ENCODE results near the gene AZU1.
"Not testable (repeated sequence)": the region's sequence is repeated elsewhere in the genome, so short reads cannot be mapped to it uniquely, and the experiment has no call there.

Gene AZU1

GRCh38 chr19:834216-834615 lies 6.6 kb downstream of the AZU1 start:
- Histone ChIP-seq H4K20me1 (ENCODE audit: insufficient read depth, low read length, poor library complexity, severe bottlenecking) (no peaks in the 10 kb centered on the region), H3K4me2 (ENCODE audit: low read depth, low read length, poor library complexity, severe bottlenecking) (no peak overlapping the region), H3K4me3 (ENCODE audit: low read length, poor library complexity, severe bottlenecking) (no peak overlapping the region), H3K9me3 (ENCODE audit: insufficient read depth, low read depth, low read length) (no peaks in the 10 kb centered on the region), H3K4me1 (ENCODE audit: insufficient read depth, low read length, poor library complexity, severe bottlenecking) (no peaks in the 10 kb centered on the region), H3K79me2 (ENCODE audit: insufficient read depth, low read length) (no peaks in the 10 kb centered on the region), H2AFZ (ENCODE audit: low read length) (no peak overlapping the region), H3K9me2 (replicated peaks; ENCODE audit: low read depth, low read length) (no peaks in the 10 kb centered on the region), H3K27me3 (ENCODE audit: insufficient read depth, low read length, poor library complexity, severe bottlenecking) (no peaks in the 10 kb centered on the region), H3K36me3 (ENCODE audit: insufficient read depth, low read length) (no peaks in the 10 kb centered on the region), H3F3A (ENCODE audit: low read depth) (no peaks in the 10 kb centered on the region), H3K9ac (ENCODE audit: low read depth, low read length, poor library complexity, severe bottlenecking) (no peak overlapping the region)
- TF ChIP-seq CTCF (conservative IDR thresholded peaks at IDR 0.05; ENCODE audit: low read length) (no peak), EZH2phosphoT487 (IDR thresholded peaks at IDR 0.05; ENCODE audit: borderline replicate concordance) (no peak)

- Histone ChIP-seq H3F3A (ENCODE audit: low read depth) (no peaks in the 10 kb centered on the region), H2AFZ (ENCODE audit: low read length) (no peak overlapping the region), H3K27me3 (ENCODE audit: insufficient read depth, low read length, poor library complexity, severe bottlenecking) (no peaks in the 10 kb centered on the region), H4K20me1 (ENCODE audit: insufficient read depth, low read length, poor library complexity, severe bottlenecking) (no peaks in the 10 kb centered on the region), H3K9ac (ENCODE audit: low read depth, low read length, poor library complexity, severe bottlenecking) (no peak overlapping the region), H3K9me2 (replicated peaks; ENCODE audit: low read depth, low read length) (no peaks in the 10 kb centered on the region), H3K9me3 (ENCODE audit: insufficient read depth, low read depth, low read length) (no peaks in the 10 kb centered on the region), H3K4me3 (ENCODE audit: low read length, poor library complexity, severe bottlenecking) (no peak overlapping the region), H3K4me2 (ENCODE audit: low read depth, low read length, poor library complexity, severe bottlenecking) (no peak overlapping the region), H3K79me2 (ENCODE audit: insufficient read depth, low read length) (no peaks in the 10 kb centered on the region), H3K36me3 (ENCODE audit: insufficient read depth, low read length) (no peaks in the 10 kb centered on the region), H3K4me1 (ENCODE audit: insufficient read depth, low read length, poor library complexity, severe bottlenecking) (no peaks in the 10 kb centered on the region)
- TF ChIP-seq EZH2phosphoT487 (IDR thresholded peaks at IDR 0.05; ENCODE audit: borderline replicate concordance) (no peak), CTCF (conservative IDR thresholded peaks at IDR 0.05; ENCODE audit: low read length) (no peak)
These were observed 7.7 kb downstream of the AZU1 start for GRCh38 chr19:835210-835810.

- Histone ChIP-seq H3K79me2 (ENCODE audit: insufficient read depth, low read length) (no peaks in the 10 kb centered on the region), H3K9me3 (ENCODE audit: insufficient read depth, low read depth, low read length) (no peaks in the 10 kb centered on the region), H3K4me2 (ENCODE audit: low read depth, low read length, poor library complexity, severe bottlenecking) (no peak within 1 kb of the TSS), H3K9me2 (replicated peaks; ENCODE audit: low read depth, low read length) (no peaks in the 10 kb centered on the region), H3K9ac (ENCODE audit: low read depth, low read length, poor library complexity, severe bottlenecking) (no peak within 1 kb of the TSS), H4K20me1 (ENCODE audit: insufficient read depth, low read length, poor library complexity, severe bottlenecking) (no peaks in the 10 kb centered on the region), H3F3A (ENCODE audit: low read depth) (no peaks in the 10 kb centered on the region), H3K4me3 (ENCODE audit: low read length, poor library complexity, severe bottlenecking) (no peak within 1 kb of the TSS), H2AFZ (ENCODE audit: low read length) (no peak within 1 kb of the TSS), H3K27me3 (ENCODE audit: insufficient read depth, low read length, poor library complexity, severe bottlenecking) (no peaks in the 10 kb centered on the region), H3K4me1 (ENCODE audit: insufficient read depth, low read length, poor library complexity, severe bottlenecking) (no peaks in the 10 kb centered on the region), H3K36me3 (ENCODE audit: insufficient read depth, low read length) (no peaks in the 10 kb centered on the region)
- no peak for TF ChIP-seq EZH2phosphoT487 (IDR thresholded peaks at IDR 0.05; ENCODE audit: borderline replicate concordance)
- TF ChIP-seq CTCF (conservative IDR thresholded peaks at IDR 0.05; ENCODE audit: low read length), result no peak
These were observed 13.0 kb downstream of the AZU1 start, which contains the start of gene PRTN3 for GRCh38 chr19:840519-841206. TSS of gene PRTN3 (plus strand) at chr19:840999. CDS start at chr19:841009, 10 bp downstream.

GRCh38 chr19:842802-843179 lies 15.2 kb downstream of the AZU1 start:
- H3K9ac ChIP-seq (ENCODE audit: low read depth, low read length, poor library complexity, severe bottlenecking); H3K4me3 ChIP-seq (ENCODE audit: low read length, poor library complexity, severe bottlenecking); H3K4me1 ChIP-seq (ENCODE audit: insufficient read depth, low read length, poor library complexity, severe bottlenecking); H3K4me2 ChIP-seq (ENCODE audit: low read depth, low read length, poor library complexity, severe bottlenecking); H2AFZ ChIP-seq (ENCODE audit: low read length); H3K36me3 ChIP-seq (ENCODE audit: insufficient read depth, low read length); H3K9me3 ChIP-seq (ENCODE audit: insufficient read depth, low read depth, low read length); H3K9me2 ChIP-seq (replicated peaks; ENCODE audit: low read depth, low read length); H3K27me3 ChIP-seq (ENCODE audit: insufficient read depth, low read length, poor library complexity, severe bottlenecking); H4K20me1 ChIP-seq (ENCODE audit: insufficient read depth, low read length, poor library complexity, severe bottlenecking); H3K79me2 ChIP-seq (ENCODE audit: insufficient read depth, low read length); H3F3A ChIP-seq (ENCODE audit: low read depth): not testable (repeated sequence)

Data from Loucy (cell line).